Natural killer cell (primary cell): ENCODE measurements around the gene INHBB. TPM values are rescaled to one million over a fixed set of nuclear protein-coding genes. Genes with fewer than 3 reads are reported as not detected.

Experiments
- ATAC-seq, 3 donors: fragments of 150-1000 bp in 2 of 3; fragments of 200-7000 bp in 1 of 3; cut with Tn5 transposase; 1 replicate in 1 of 3; 2 replicates in 2 of 3; pipeline ENCODE4 v1.10.0; 2021; ENCODE audit warnings: mild to moderate bottlenecking in 2 of 3, moderate library complexity in 2 of 3
- DNase-seq, 2 donors: peaks; one replicate each; pipeline versions ENCODE4 v3.0.0 to v3.0.0-alpha.2; 2013 to 2021; ENCODE audit warnings: mixed read lengths in 1 of 2
- H3K27ac ChIP-seq: one replicate; pipeline ENCODE4 v1.5.1; 2013; ENCODE audit warnings: mild to moderate bottlenecking, low read length
- H3K27me3 ChIP-seq: one replicate; pipeline ENCODE4 v1.6.1; 2013; ENCODE audit warnings: low read length; ENCODE audit not compliant: control insufficient read depth, insufficient read depth
- H3K36me3 ChIP-seq: one replicate; pipeline ENCODE4 v1.6.1; 2013; ENCODE audit warnings: low read length; ENCODE audit not compliant: control insufficient read depth, insufficient read depth
- H3K4me1 ChIP-seq: one replicate; pipeline ENCODE4 v1.6.1; 2013; ENCODE audit warnings: low read length; ENCODE audit not compliant: control insufficient read depth, insufficient read depth
- H3K4me3 ChIP-seq: one replicate; pipeline ENCODE4 v1.5.1; 2013; ENCODE audit warnings: low read length
- H3K9me3 ChIP-seq: one replicate; pipeline ENCODE4 v1.6.1; 2013; ENCODE audit warnings: low read length; ENCODE audit not compliant: control insufficient read depth, insufficient read depth
- H3K27ac Mint-ChIP-seq, 2 donors: one replicate each; pipeline ENCODE4 v1.8.0; 2022; ENCODE audit warnings: mild to moderate bottlenecking in 2 of 2, mixed read lengths in 2 of 2, moderate library complexity in 1 of 2
- H3K27me3 Mint-ChIP-seq, 2 donors: one replicate each; pipeline ENCODE4 v1.8.0; 2022; ENCODE audit warnings: low read depth in 2 of 2, mixed read lengths in 2 of 2
- H3K36me3 Mint-ChIP-seq: one replicate; pipeline ENCODE4 v1.8.0; 2022; ENCODE audit warnings: mixed read lengths
- H3K4me1 Mint-ChIP-seq, 2 donors: one replicate each; pipeline ENCODE4 v1.8.0; 2022; ENCODE audit warnings: mixed read lengths in 2 of 2
- H3K4me3 Mint-ChIP-seq: one replicate; pipeline ENCODE4 v1.8.0; 2022; ENCODE audit warnings: mild to moderate bottlenecking, moderate library complexity, mixed read lengths
- H3K9me3 Mint-ChIP-seq, 2 donors: one replicate each; pipeline ENCODE4 v1.8.0; 2022; ENCODE audit warnings: mixed read lengths in 2 of 2
- WGBS: methylation state at CpG from one replicate; pipeline ENCODE4 v1.1.7; 2013; ENCODE audit warnings: missing lambda C conversion rate; ENCODE audit not compliant: insufficient coverage; 5-methylcytosine and 5-hydroxymethylcytosine counted together
- intact Hi-C: fragments of 100-400 bp; cut with micrococcal nuclease; formaldehyde crosslinking; loops from one replicate; pipeline ENCODE4 v1.14.2; 2022
- total RNA-seq, 4 donors: library from RNA; stranded (reverse); fragments of 120-200 nt in 1 of 4; gene quantifications; one replicate each; pipeline versions ENCODE4 v1.2.3 to v1.2.4, GENCODE V29; 2013 to 2022
- TF ChIP-seq, protein P1 (sequence below): fragments of 200-600 bp; IDR thresholded peaks from one replicate; pipeline ENCODE4 v1.8.0; 2022; ENCODE audit warnings: antibody characterized with exemption

INHBB gene
- total RNA-seq, 3 donors from 2014 or later (not counting 1 experiment from before 2014, with no cell fraction given): 0.07 to 0.10 TPM; not detected in 1

DNA sequence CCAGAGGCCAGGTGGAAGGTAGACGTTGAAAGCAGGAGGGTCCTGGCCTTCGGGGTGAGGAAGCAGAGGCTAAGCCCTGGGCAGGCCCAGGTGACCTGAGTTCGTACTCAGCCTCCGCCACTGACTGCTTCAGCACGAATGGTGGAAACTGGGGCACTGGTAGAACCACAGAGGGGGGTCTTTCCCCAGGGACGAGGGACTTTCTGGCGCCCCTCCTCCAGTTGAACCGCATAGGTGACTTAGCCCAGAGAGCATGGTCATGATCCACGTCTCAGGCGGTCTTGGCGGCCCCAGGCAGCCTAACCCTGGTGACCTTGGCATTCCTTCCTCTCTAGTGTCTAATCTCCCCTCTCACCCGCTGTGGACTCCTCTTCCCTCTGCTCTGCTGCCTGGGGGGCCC is 30.2 kb downstream of the INHBB start:
- no peaks in the 10 kb centered on the region for H3K27me3 ChIP-seq
- intact Hi-C loops: no loop called here
- no peak for DNase-seq
- Mint-ChIP-seq H3K9me3 (no peaks in the 10 kb centered on the region), H3K36me3 (no peaks in the 10 kb centered on the region), H3K4me1 (no peaks in the 10 kb centered on the region), H3K27ac (no peak overlapping the region), H3K4me3 (no peak overlapping the region), H3K27me3 (no peaks in the 10 kb centered on the region)
- H3K9me3 ChIP-seq: no peaks in the 10 kb centered on the region
- no peaks in the 10 kb centered on the region for H3K4me1 ChIP-seq
- TF ChIP-seq, protein P1, sequence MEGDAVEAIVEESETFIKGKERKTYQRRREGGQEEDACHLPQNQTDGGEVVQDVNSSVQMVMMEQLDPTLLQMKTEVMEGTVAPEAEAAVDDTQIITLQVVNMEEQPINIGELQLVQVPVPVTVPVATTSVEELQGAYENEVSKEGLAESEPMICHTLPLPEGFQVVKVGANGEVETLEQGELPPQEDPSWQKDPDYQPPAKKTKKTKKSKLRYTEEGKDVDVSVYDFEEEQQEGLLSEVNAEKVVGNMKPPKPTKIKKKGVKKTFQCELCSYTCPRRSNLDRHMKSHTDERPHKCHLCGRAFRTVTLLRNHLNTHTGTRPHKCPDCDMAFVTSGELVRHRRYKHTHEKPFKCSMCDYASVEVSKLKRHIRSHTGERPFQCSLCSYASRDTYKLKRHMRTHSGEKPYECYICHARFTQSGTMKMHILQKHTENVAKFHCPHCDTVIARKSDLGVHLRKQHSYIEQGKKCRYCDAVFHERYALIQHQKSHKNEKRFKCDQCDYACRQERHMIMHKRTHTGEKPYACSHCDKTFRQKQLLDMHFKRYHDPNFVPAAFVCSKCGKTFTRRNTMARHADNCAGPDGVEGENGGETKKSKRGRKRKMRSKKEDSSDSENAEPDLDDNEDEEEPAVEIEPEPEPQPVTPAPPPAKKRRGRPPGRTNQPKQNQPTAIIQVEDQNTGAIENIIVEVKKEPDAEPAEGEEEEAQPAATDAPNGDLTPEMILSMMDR: no peak
- no peak for ATAC-seq
- 82% methylated on average over 12 of the region's 12 CpGs for WGBS
- H3K36me3 ChIP-seq: no peaks in the 10 kb centered on the region
- no peak overlapping the region for H3K27ac ChIP-seq
- H3K4me3 ChIP-seq: no peak overlapping the region

DNA sequence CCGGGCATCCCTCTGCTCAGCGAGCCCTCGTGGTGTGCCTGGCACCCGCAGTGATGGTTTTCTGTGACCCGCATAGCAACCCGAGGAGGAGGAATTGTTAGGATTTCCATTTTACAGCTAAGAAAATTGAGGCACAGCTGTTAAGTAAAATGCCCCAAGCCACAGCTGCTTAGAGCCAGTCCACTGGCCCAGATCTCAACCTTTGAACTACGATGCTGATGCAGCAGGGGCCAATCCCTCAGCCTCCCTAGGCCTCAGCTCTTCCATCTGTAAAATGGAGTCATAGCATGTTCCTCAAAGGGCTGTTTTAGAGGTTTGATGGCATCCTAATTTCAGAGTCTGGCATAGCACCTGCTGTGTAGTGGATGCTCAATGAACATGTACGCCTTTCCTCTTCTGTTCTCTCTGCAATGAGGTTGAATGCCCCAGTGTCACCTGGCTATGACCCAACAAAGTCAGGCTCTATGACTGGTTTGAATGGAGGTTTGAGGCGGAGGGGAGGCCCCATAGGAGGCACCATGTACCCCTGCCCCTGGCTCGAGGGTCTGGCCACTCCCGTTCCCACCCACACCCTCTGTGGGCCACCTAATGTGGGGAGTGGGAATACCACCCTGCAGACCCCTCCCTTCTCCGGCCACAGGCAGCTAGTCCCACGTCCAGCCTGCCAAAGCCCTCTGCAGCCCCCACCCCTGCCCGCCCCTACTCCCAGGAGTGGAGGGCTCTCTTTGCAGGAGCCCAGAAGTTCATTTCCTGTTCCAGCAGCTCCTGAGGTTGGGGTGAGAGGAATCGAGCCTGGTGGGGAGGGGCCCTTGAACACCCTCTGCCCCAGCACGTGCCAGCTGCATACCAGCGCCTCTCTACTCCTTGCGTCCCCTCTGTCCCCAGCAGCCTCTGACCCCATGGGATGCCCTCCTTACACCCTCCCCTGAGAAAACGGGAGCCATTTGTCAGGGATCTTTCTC is 31.0 kb downstream of the INHBB start:
- Mint-ChIP-seq H3K27me3 (no peaks in the 10 kb centered on the region), H3K36me3 (no peaks in the 10 kb centered on the region), H3K27ac (no peak overlapping the region), H3K9me3 (no peaks in the 10 kb centered on the region), H3K4me1 (no peaks in the 10 kb centered on the region), H3K4me3 (no peak overlapping the region)
- no peak for DNase-seq
- Histone ChIP-seq H3K4me3 (no peak overlapping the region), H3K4me1 (no peaks in the 10 kb centered on the region), H3K27me3 (no peaks in the 10 kb centered on the region), H3K36me3 (no peaks in the 10 kb centered on the region), H3K27ac (no peak overlapping the region), H3K9me3 (no peaks in the 10 kb centered on the region)
- intact Hi-C loops: no loop called here
- TF ChIP-seq, protein P1: no peak
- no peak for ATAC-seq
- 76% methylated on average over 15 of the region's 19 CpGs for WGBS

DNA sequence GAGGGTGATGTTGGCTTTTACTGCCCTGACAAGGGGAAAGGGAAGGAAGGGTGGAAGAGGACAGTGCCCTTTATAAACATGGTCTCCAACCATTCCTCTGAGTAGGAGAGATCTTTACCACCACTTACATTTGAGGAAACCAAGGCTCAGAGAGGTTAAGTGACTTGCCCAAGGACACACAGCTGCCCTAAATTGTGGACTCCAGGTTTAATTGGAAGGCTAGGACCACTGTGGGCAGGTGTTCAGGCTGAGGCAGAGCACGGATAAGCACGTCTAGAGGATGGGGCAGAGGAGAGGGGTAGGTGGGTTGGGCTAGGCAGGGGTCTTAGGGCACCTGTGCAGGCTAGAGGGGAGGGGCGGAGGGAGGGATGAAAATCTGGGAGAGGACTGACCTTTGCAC is 32.7 kb downstream of the INHBB start:
- Mint-ChIP-seq H3K27ac (no peak overlapping the region), H3K36me3 (no peaks in the 10 kb centered on the region), H3K4me1 (no peaks in the 10 kb centered on the region), H3K9me3 (no peaks in the 10 kb centered on the region), H3K27me3 (no peaks in the 10 kb centered on the region), H3K4me3 (no peak overlapping the region)
- Histone ChIP-seq H3K27me3 (no peaks in the 10 kb centered on the region), H3K4me3 (no peak overlapping the region), H3K36me3 (no peaks in the 10 kb centered on the region), H3K27ac (no peak overlapping the region), H3K4me1 (no peaks in the 10 kb centered on the region), H3K9me3 (no peaks in the 10 kb centered on the region)
- no peak for ATAC-seq
- TF ChIP-seq, protein P1: no peak
- intact Hi-C loops: no loop called here
- no peak for DNase-seq
- 68% methylated on average over 3 of the region's 3 CpGs for WGBS
